Stimulated activated CD8-positive, alpha-beta memory T cell treated with anti-CD3 and anti-CD28 coated beads, Interleukin-15, amount 100 ng/mL, for 48 hours (primary cell): Measurements from ENCODE around the gene CGNL1.

Source experiments
- DNase-seq, 2 donors: peaks; one replicate each; pipeline ENCODE4 v3.0.0-alpha.2; 2020; ENCODE audit warnings: low read depth in 2 of 2

CGNL1 gene

GRCh38 chr15:57353317-57353804 lies 22.9 kb upstream of the CGNL1 start:
- no peak for DNase-seq

DNA sequence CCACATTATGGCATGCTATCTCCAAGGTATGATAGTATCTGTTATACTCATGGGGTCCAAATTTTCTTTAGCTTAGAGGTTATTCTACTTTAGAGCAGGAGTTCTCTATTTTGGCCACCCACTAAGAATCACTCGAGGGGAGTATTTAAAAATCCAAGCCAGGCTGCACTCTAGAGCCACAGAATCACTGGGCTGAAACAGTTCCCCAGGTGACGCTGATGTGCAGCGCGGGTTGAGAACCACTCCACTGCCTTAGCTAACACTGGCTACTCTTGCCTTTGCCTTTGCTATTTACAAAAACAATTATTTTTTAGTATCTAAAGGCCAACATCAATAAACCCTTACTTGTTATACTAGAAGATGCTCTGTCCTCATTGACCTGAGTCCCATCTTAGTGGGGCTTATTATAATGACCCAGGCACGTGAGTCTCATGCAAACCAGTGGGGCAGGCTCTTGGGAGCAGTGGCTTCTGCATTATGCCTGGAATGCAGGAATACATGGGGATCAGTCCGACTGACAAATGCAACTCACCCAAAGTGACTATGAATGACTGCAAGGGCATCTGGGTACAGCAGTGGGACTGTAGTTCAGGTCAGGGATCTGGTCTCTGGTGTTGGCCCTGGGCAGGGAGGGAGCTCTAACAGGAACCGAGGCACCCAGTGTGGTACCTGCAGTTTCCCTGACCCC lies 21.7 kb upstream of the CGNL1 start:
- DNase-seq, result no peak

DNA sequence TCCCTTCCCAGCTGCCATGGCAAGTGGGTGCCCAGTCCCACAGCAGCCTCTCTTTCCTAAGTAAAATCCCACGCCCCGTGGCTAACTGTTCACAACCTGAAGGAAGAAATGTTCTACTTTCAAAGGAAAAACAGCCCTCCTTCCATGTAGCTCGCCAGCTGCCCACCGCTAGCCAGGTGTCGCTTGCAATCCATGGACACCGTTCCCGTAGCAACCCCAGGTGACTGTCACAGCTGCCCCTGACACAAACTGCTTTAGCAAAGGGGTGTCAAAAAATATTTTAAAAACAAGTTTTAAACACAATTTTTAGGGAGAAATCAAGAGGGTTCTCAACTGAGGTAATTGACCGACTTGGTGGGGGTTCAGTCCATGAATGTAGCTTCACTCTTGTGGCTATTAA lies 21.0 kb upstream of the CGNL1 start:
- DNase-seq, result no peak

DNA sequence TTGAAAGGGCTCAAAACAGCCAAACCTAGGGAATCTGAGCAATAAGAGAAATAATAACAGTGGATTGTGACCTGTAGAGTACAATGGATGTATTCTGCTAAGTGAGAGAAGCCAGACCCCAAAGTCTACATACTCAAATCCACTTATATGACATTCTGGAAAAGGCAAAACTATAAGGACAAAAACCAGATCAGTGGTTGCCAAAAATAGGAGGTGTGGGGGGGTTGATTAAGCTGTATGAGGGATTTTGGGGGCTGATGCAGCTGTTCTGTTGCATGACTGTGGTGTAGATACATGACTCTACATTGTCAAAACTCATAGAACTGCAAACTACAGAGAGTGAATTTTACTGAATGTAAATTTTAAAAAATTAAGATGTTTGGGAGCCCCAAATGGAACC lies 20.1 kb upstream of the CGNL1 start:
- DNase-seq, result no peak

- no peak for DNase-seq
Observed at GRCh38 chr15:57356636-57357035, 19.7 kb upstream of the CGNL1 start.

DNA sequence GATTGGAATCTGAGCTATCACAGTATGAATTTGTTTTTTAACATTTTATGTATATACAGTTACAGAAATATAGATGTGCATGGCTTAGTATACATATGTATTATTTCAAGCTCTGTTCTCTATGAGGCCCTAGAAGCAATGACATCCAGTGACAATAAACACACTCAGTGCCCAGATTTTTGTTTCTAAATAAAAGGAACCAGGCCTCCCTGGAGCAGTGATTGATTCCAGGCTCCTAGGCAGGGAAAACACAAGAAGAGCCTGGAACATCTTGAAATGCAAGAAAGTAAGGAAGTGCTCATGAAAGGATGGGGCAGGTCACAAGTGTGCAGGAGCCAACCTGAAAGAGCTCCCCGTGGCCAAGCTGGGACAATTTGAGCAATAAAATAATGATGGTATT lies 18.5 kb upstream of the CGNL1 start:
- no peak for DNase-seq

- DNase-seq, result no peak
Observed at GRCh38 chr15:57358571-57358970, 17.7 kb upstream of the CGNL1 start.

GRCh38 chr15:57363661-57364060 lies 12.6 kb upstream of the CGNL1 start:
- DNase-seq, result no peak

GRCh38 chr15:57364282-57365007 lies 11.9 kb upstream of the CGNL1 start:
- DNase-seq, result no peak

GRCh38 chr15:57367556-57367955 lies 8.7 kb upstream of the CGNL1 start:
- DNase-seq, result no peak

DNA sequence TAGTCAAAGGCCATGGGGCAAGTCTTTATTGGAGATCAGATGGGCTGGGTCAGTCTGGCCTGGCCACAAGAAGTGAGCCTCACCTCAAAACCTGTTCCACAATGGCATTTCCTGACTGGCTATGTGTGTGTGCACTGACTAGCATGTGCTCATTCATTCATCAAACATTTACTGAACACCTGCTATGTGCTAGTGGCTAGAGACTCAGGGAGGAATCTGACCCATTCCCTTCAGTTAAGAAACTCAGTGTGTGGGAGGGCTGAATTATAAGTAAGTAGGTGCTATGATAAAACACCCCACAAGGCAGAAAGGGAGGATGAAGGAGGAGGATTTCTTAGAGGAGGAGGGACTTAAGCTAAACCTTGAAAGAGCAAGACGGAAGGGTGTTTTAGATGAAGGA lies 5.4 kb upstream of the CGNL1 start:
- no peak for DNase-seq

- DNase-seq, result no peak
Observed at GRCh38 chr15:57373251-57373881, 2.9 kb upstream of the CGNL1 start.

DNA sequence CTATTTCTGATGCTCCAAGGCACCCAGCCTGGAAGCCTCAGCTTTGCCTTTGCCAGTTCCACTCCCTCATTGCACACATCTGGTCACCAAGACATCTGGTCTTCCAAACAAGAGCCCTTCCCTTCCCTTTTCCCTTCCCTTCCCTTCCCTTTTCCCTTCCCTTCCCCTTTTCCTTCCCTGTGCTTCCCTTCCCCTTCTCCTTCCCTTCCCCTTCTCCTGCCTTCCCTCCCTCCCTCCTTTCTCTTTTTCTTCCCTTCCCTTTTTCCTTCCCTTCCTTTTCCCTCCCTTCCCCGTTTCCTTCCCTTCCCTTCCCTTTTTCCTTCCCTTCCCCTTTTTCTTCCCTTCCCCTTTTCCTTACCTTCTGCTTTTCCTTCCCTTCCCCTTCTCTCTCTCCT lies 2.4 kb upstream of the CGNL1 start:
- no peak for DNase-seq

DNA sequence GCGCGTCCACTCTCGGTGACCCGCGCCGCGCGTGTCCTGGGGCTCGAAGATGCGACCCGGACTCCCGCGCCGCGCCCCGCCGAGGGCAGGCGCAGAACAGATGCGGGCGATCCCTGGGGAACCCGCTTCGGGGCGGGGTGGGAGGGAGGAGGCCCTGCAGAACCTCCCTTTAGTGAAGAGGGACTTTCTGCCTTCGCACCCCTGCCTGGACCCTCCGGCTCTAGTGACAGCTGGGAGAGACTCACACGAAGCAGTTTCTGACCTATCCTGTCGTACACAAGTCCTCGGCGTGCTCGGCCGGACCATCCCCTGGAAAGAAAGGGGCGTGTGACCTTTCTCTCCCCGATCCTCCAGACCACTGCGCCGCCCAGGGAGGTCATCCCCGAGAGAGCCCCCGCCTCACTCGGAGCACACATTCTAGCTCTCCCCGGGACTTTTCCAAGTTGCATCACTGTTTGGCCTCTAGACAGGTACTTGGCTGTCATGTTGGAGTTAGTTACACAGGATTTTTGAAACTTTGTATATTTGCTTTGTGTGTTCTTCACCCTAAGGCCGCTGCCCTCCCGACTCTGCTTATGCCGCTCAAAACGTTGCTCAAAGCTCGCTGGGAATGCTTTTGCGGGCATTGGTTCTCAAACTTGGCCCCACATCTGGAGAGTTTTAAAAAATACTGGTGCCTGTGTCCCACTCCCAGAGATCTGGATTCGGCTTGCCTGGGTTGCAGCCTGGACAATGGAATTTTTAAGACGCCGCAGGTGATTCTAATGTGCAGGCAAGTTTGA lies 582 bp downstream of the CGNL1 start:
- no peak for DNase-seq

DNA sequence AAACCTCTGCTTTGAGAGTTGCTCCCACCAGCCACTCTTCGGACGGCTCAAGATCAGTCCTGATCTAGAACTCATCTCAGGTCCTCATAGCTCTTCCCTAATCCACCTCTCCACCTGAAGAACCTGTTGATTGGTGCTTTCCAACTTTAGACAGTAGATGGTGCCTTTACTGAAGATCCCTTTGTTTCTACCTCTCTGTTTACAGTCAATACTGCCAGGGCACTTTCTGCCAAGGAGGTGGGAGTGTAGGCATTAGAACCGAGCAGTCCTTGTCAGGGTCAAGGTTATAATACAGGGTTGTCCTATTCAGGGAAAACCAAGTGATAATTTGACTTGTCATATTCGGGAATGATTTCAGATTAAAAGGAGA lies 1.2 kb downstream of the CGNL1 start:
- DNase-seq, result no peak

DNA sequence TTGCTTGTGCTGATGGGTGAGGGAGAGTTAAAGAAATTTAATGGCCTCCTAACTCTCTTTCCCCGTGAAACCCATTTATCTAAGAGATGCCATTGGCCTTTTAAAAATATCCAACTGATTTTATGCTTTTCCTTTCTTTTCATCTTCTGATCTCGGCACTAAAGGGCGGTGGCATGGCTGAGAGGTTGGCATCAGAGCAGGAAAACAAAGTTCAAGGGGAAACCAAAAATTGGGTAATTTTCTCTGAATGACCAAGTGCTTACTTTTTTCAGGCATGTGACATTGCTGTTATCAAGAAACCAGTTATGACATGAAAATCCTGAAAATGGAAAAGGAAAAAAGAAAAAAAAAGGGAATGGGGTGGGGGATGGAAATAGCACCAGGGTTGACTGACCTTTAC lies 3.2 kb downstream of the CGNL1 start:
- no peak for DNase-seq

- no peak for DNase-seq
Observed at GRCh38 chr15:57380854-57381253, 4.5 kb downstream of the CGNL1 start.

DNA sequence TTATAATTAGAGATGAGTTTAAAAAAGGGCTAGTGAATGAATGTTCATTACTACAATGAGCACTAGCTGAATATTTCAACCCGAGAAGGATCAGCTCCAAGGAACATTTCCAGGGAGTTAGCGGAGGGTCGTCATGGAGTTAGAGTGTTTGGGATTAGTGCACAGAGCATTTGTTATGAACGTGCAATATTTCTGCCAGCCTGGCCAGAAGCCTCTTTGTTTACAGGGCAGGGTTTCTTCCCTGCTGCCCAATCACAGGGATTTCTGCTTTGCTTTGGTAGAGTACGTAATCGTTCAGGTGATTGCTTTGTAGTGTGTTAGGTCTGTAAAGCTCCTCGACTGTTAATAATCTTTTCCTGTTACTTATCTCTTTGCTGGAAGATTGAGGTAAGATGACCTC lies 5.9 kb downstream of the CGNL1 start:
- DNase-seq, result no peak

GRCh38 chr15:57382969-57383368 lies 6.7 kb downstream of the CGNL1 start:
- no peak for DNase-seq

- no peak for DNase-seq
Observed at GRCh38 chr15:57384024-57384423, 7.7 kb downstream of the CGNL1 start.

DNA sequence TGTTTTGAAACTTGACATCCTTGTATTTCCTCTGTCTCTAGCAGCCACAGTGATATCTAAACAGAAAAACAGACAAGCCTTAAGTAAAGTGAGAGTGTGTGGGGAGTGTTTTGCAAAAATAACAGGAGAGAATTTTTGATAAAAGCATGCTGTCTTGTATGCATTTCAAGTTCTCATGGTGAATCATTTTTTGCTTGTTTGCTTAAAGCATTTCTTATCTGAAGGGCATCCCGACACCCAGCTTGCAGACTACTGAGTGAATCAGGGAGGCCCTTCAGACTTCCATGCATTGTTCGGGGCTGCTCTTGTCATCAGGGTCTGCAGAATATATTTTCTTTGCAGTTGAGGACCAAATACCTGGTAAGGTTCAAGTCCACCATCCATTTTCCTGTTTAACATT lies 8.5 kb downstream of the CGNL1 start:
- no peak for DNase-seq

GRCh38 chr15:57385923-57386390 lies 9.7 kb downstream of the CGNL1 start:
- DNase-seq, result no peak
